HepG2 (cell line): ENCODE data around the gene HOXD1. TPM values are rescaled to one million over a fixed set of nuclear protein-coding genes. Genes with fewer than 3 reads are reported as not detected.

Experiments
- ATAC-seq: fragments of 200-7000 bp; cut with Tn5 transposase; 3 replicates; pipeline ENCODE4 v1.9.1; 2020; ENCODE audit warnings: mild to moderate bottlenecking, moderate library complexity
- BruUV-seq: library from RNA; stranded (reverse); fragments of 400-500 nt; replicated peaks from 2 replicates; lab custom pipeline; 2021; lab: Mats Ljungman, UMichigan
- CTCF ChIA-PET: fragments of 300-600 bp; formaldehyde crosslinking; extraction: SDS; loops from one replicate; lab custom pipeline; 2021; ENCODE audit warnings: low total read pairs, inconsistent platforms, low intra/inter-chr PET ratio; lab: Yijun Ruan, JAX
- POLR2A ChIA-PET: fragments of 350-600 bp; sonication (Branson Sonifier 250); formaldehyde crosslinking; loops from one replicate; lab custom pipeline; 2020; ENCODE audit warnings: antibody characterized with exemption, inconsistent platforms; lab: Yijun Ruan, JAX
- DNase-seq: peaks from one replicate; pipeline ENCODE4 v3.0.0-alpha.2; 2015; ENCODE audit warnings: low spot score
- FAIRE-seq: peaks from 3 replicates; lab custom pipeline; 2011; peaks lifted over from hg19 to GRCh38; lab: Jason Lieb, UNC
- H2AFZ ChIP-seq: one replicate; pipeline ENCODE4 v1.6.1; 2011; ENCODE audit warnings: low read length, inconsistent platforms
- H3K27ac ChIP-seq: fragments of 300-600 bp; 3 replicates; pipeline ENCODE4 v1.8.0; 2011; ENCODE audit warnings: mixed run types, mild to moderate bottlenecking, mixed read lengths, low read length, inconsistent platforms; ENCODE audit not compliant: insufficient read depth; ENCODE audit errors: extremely low read length
- H3K27me3 ChIP-seq, 2 experiments: fragments of 200-600 bp in 1 of 2; 2 replicates in 1 of 2; 3 replicates in 1 of 2; pipeline versions ENCODE4 v1.6.0 to v1.8.0; 2011; ENCODE audit warnings: low read length in 2 of 2, mild to moderate bottlenecking in 2 of 2, moderate library complexity in 2 of 2, inconsistent platforms in 1 of 2; ENCODE audit not compliant: insufficient read depth in 2 of 2, control insufficient read depth in 1 of 2
- H3K36me3 ChIP-seq, 2 experiments: fragments of 200-600 bp in 1 of 2; replicated peaks in 1 of 2; 2 replicates in 1 of 2; 3 replicates in 1 of 2; pipeline versions ENCODE4 v1.5.1 to v1.8.0; 2011; ENCODE audit warnings: low read length in 2 of 2, inconsistent platforms in 1 of 2; ENCODE audit not compliant: insufficient read depth in 2 of 2, control insufficient read depth in 1 of 2
- H3K4me1 ChIP-seq: 2 replicates; pipeline ENCODE4 v1.5.1; 2012; ENCODE audit warnings: low read length, inconsistent platforms; ENCODE audit not compliant: insufficient read depth
- H3K4me2 ChIP-seq: 2 replicates; pipeline ENCODE4 v1.6.0; 2011; ENCODE audit warnings: low read depth, low read length, inconsistent platforms
- H3K4me3 ChIP-seq, 3 experiments: fragments of 200-600 bp in 1 of 3; sonication (generic), shearing (Covaris generic) in 1 of 3; replicated peaks in 1 of 3; 2 replicates each; pipeline ENCODE4 v1.5.1; 2011 to 2016; ENCODE audit warnings: low read length in 3 of 3, inconsistent platforms in 2 of 3, low read depth in 2 of 3, mild to moderate bottlenecking in 2 of 3, control low read depth in 1 of 3, mixed read lengths in 1 of 3; ENCODE audit not compliant: insufficient read depth in 1 of 3
- H3K79me2 ChIP-seq: one replicate; pipeline ENCODE4 v1.6.1; 2011; ENCODE audit warnings: low read length, inconsistent platforms; ENCODE audit not compliant: insufficient read depth
- H3K9ac ChIP-seq: 2 replicates; pipeline ENCODE4 v1.6.0; 2011; ENCODE audit warnings: mild to moderate bottlenecking, low read depth, low read length, inconsistent platforms; ENCODE audit not compliant: insufficient read depth
- H3K9me3 ChIP-seq: 2 replicates; pipeline ENCODE4 v1.5.1; 2012; ENCODE audit warnings: mild to moderate bottlenecking, low read length
- H4K20me1 ChIP-seq: 2 replicates; pipeline ENCODE4 v1.6.0; 2011; ENCODE audit warnings: inconsistent platforms, mild to moderate bottlenecking, low read length, moderate library complexity; ENCODE audit not compliant: insufficient read depth
- MYC ChIP-seq: sonication (generic); formaldehyde crosslinking; IDR thresholded peaks from 2 replicates; pipeline ENCODE4 v1.9.0; 2021; ENCODE audit warnings: missing genetic modification reagents, borderline replicate concordance
- NR2F6 ChIP-seq, 2 experiments: IDR thresholded peaks; 2 replicates each; pipeline ENCODE4 v1.6.1; 2016; ENCODE audit warnings: antibody characterized with exemption in 1 of 2, mild to moderate bottlenecking in 1 of 2
- RELA ChIP-seq: sonication (generic); formaldehyde crosslinking; IDR thresholded peaks from 2 replicates; pipeline ENCODE4 v1.4.0; 2020; ENCODE audit warnings: missing genetic modification reagents
- TCF7 ChIP-seq: sonication (generic); IDR thresholded peaks from 2 replicates; pipeline ENCODE4 v1.6.1; 2016; ENCODE audit warnings: antibody characterized with exemption, low read depth
- ZNF468 ChIP-seq: sonication (generic); formaldehyde crosslinking; IDR thresholded peaks from 2 replicates; pipeline ENCODE4 v1.8.0; 2022; ENCODE audit warnings: mild to moderate bottlenecking, moderate library complexity, missing genetic modification reagents
- ZNF605 ChIP-seq: sonication (generic); formaldehyde crosslinking; IDR thresholded peaks from 2 replicates; pipeline ENCODE4 v1.8.0; 2022; ENCODE audit warnings: mild to moderate bottlenecking, missing genetic modification reagents
- WGBS: methylation state at CpG from one replicate; pipeline ENCODE4 v1.1.6; 2017; ENCODE audit warnings: low lambda C conversion rate; 5-methylcytosine and 5-hydroxymethylcytosine counted together
- in situ Hi-C: cut with HindIII; loops from 2 replicates; pipeline ENCODE4 v1.10.0; 2017; ENCODE audit warnings: low pct_unique_long_range_greater_than_20kb; ENCODE audit not compliant: extremely low pct_ligation_motif_present
- intact Hi-C: fragments of 100-400 bp; cut with micrococcal nuclease; formaldehyde crosslinking; loops from one replicate; pipeline ENCODE4 v1.10.0; 2022; ENCODE audit not compliant: unreplicated experiment
- polyA plus RNA-seq, 8 experiments: library from polyadenylated mRNA; depleted of rRNA in 3 of 8; stranded (reverse) in 7 of 8; unstranded in 1 of 8; fragments of >200 nt; fragmentation: Illumina TruSeq in 4 of 8; extraction: Trizol in 4 of 8; gene quantifications; 2 replicates each; pipeline versions ENCODE4 v1.2.1 to v1.2.3, GENCODE V29; 2011 to 2016; ENCODE audit warnings: low read depth in 4 of 8, missing spikeins in 1 of 8, mixed read lengths in 1 of 8; ENCODE audit not compliant: insufficient read depth in 1 of 8
- total RNA-seq, 5 experiments: library from RNA; depleted of rRNA; stranded (reverse); fragments of >200 nt; fragmentation: Illumina TruSeq; extraction: Trizol; gene quantifications; 2 replicates each; pipeline ENCODE4 v1.2.3, GENCODE V29; 2016; ENCODE audit warnings: low read depth in 1 of 5
- TF ChIP-seq, protein P1 (sequence below): sonication (generic); formaldehyde crosslinking; IDR thresholded peaks from 2 replicates; pipeline ENCODE4 v1.5.0; 2020; ENCODE audit warnings: missing genetic modification reagents
- TF ChIP-seq, protein P2 (sequence below), 2 experiments: sonication (generic) in 1 of 2; formaldehyde crosslinking in 1 of 2; IDR thresholded peaks; 2 replicates each; pipeline versions ENCODE4 v1.4.0 to v1.6.1; 2016 to 2020; ENCODE audit warnings: borderline replicate concordance in 1 of 2, low read depth in 1 of 2, mild to moderate bottlenecking in 1 of 2, missing genetic modification reagents in 1 of 2
- TF ChIP-seq, protein P3 (sequence below): sonication (generic); formaldehyde crosslinking; conservative IDR thresholded peaks from 2 replicates; pipeline ENCODE4 v1.4.0; 2020; ENCODE audit warnings: missing genetic modification reagents

Gene HOXD1
- total and polyA plus RNA-seq, 2 of the 13 experiments (the other 11 are each of a cell fraction or from before 2014, with no cell fraction given), result 10.0 to 22.3 TPM

DNA sequence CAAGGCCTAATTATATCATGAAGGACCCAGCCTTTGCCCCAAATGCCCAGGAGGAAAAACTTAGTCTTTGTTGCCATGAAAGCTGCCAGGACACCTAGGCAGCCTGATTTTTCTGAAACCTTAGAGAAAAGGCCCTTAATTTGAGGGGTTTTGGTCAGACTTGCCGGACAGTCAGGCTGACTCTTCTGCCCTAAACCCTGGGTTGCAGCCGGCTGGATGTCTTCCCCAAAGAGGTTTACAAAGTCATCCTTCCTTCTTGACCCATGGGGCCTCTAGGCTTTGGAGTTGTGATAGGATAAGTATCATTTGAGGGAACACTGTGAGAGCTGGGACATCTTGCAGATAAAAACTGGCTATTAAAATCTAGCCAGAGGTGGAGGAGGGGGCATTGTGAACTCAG, 2.4 kb upstream of the HOXD1 start:
- ATAC-seq, result no peak
- WGBS, result 88% methylated on average over 2 of the region's 2 CpGs

DNA sequence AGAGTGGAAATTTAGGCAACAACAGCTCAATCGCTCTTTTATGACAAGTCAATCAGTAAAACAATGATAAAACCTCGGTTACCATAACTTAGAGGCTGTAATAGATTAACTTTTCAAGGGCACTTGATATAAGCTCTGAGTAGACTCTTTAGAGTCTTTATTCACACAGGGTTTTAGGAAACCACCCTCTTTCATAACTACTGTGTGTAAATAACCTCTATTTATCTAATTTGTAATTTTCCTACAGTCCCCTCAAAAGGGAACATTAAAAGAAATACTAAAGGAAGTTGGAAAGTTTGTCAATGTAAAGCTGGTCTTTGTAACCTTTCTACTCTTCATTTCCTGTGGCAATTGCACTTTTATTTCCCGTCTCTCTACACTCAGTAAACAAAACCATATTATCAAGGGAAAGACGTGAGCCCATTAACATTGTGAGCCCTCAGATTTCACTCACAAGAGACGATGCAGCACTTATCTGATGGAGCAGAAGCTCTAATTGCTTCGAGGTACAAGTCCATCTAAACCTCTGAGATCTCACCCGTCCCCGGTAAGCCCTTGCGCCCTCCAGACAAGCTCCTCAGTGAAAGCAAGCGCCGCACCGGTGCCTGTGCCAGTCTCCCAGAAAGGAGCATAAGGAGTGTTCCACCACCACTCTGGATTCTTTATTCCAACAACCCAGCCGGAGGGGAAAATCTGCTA, 1.1 kb upstream of the HOXD1 start:
- DNase-seq (peak; percentile 96), ATAC-seq (peak; percentile 63), FAIRE-seq (no peak)
- CTCF ChIA-PET, result no interaction called here
- peaks cover 91% of the 10 kb centered on the region for H3K4me1 ChIP-seq
- H2AFZ ChIP-seq, result peak overlapping the region; percentile 38
- H3K36me3 ChIP-seq, result 0 out of 5 replicates have a peak, but pooled peaks cover 0 to 4% of the 10 kb centered on the region in 2 experiments
- H3K9me3 ChIP-seq, result no peaks in the 10 kb centered on the region
- 3% methylated on average over 13 of the region's 13 CpGs for WGBS
- peak overlapping the region; percentile 78 for H3K9ac ChIP-seq
- H3K79me2 ChIP-seq, result peaks cover 34% of the 10 kb centered on the region
- H3K27me3 ChIP-seq, result peaks cover 0 to 4% of the 10 kb centered on the region in 2 experiments; a peak in 1 of 5 replicates
- in situ Hi-C loops, result no loop called here
- peak overlapping the region; percentile 85 for H3K27ac ChIP-seq
- POLR2A ChIA-PET, result interaction anchor here (0.6 to 3.4 kb wide), 10 partner anchors 9 to 1150 kb away, joined by 3 to 21 read pairs (median 4); partner anchors contain the start of genes HNRNPA3 and MTX2
- intact Hi-C loops, result loop anchor here (5.0 kb wide), 1 partner anchor 80 kb away; the partner anchor contains the start of gene MTX2
- BruUV-seq, result TSS peak; percentile 73
- H3K4me2 ChIP-seq, result peak overlapping the region; percentile 89
- H3K4me3 ChIP-seq, result peak overlapping the region; percentile 59 to 72 (median 68)
- H4K20me1 ChIP-seq, result no peaks in the 10 kb centered on the region
- TF ChIP-seq, protein P1, sequence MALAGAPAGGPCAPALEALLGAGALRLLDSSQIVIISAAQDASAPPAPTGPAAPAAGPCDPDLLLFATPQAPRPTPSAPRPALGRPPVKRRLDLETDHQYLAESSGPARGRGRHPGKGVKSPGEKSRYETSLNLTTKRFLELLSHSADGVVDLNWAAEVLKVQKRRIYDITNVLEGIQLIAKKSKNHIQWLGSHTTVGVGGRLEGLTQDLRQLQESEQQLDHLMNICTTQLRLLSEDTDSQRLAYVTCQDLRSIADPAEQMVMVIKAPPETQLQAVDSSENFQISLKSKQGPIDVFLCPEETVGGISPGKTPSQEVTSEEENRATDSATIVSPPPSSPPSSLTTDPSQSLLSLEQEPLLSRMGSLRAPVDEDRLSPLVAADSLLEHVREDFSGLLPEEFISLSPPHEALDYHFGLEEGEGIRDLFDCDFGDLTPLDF (CRISPR knock-in tag), result no peak
- TF ChIP-seq, protein P2, sequence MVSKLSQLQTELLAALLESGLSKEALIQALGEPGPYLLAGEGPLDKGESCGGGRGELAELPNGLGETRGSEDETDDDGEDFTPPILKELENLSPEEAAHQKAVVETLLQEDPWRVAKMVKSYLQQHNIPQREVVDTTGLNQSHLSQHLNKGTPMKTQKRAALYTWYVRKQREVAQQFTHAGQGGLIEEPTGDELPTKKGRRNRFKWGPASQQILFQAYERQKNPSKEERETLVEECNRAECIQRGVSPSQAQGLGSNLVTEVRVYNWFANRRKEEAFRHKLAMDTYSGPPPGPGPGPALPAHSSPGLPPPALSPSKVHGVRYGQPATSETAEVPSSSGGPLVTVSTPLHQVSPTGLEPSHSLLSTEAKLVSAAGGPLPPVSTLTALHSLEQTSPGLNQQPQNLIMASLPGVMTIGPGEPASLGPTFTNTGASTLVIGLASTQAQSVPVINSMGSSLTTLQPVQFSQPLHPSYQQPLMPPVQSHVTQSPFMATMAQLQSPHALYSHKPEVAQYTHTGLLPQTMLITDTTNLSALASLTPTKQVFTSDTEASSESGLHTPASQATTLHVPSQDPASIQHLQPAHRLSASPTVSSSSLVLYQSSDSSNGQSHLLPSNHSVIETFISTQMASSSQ (IDR thresholded peaks at IDR 0.05; ENCODE audit: low read depth), result peak; percentile 92
- TF ChIP-seq, protein P2 (CRISPR knock-in tag; IDR thresholded peaks at IDR 0.05; ENCODE audit: borderline replicate concordance), result peak; percentile 97; the same call in 1 of the 2 replicates
- TF ChIP-seq TCF7 (peak; percentile 71), NR2F6 (IDR thresholded peaks at IDR 0.05) (peak; percentile 70), NR2F6 (CRISPR knock-in tag; IDR thresholded peaks at IDR 0.05) (peak; percentile 23; the same call in 1 of the 2 replicates), RELA (CRISPR knock-in tag) (peak; percentile 35; the same call in 1 of the 2 replicates), ZNF468 (CRISPR knock-in tag) (no peak)
- TF ChIP-seq, protein P3, sequence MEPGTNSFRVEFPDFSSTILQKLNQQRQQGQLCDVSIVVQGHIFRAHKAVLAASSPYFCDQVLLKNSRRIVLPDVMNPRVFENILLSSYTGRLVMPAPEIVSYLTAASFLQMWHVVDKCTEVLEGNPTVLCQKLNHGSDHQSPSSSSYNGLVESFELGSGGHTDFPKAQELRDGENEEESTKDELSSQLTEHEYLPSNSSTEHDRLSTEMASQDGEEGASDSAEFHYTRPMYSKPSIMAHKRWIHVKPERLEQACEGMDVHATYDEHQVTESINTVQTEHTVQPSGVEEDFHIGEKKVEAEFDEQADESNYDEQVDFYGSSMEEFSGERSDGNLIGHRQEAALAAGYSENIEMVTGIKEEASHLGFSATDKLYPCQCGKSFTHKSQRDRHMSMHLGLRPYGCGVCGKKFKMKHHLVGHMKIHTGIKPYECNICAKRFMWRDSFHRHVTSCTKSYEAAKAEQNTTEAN, result peak; percentile 98

More for the DNA sequence above, 2.4 kb upstream of the HOXD1 start:
- Histone ChIP-seq H3K9ac (peak overlapping the region; percentile 23), H4K20me1 (peaks cover 4% of the 10 kb centered on the region; the same call in 1 of the 2 replicates), H3K27ac (peak overlapping the region; percentile 53), H3K9me3 (no peaks in the 10 kb centered on the region), H3K4me1 (peaks cover 79% of the 10 kb centered on the region), H3K36me3 (0 out of 5 replicates have a peak, but pooled peaks cover 0 to 8% of the 10 kb centered on the region in 2 experiments), H3K27me3 (peaks cover 0 to 4% of the 10 kb centered on the region in 2 experiments; a peak in 1 of 5 replicates), H3K4me2 (peak overlapping the region; percentile 56), H2AFZ (no peak overlapping the region), H3K79me2 (peaks cover 35% of the 10 kb centered on the region), H3K4me3 (no peak overlapping the region; a peak in 2 of 6 replicates)
- FAIRE-seq (no peak), DNase-seq (no peak)
- ChIA-PET POLR2A (interaction anchor here (3.4 kb wide), 1 partner anchor 11 kb away, joined by 21 read pairs; no protein-coding TSS in a partner anchor), CTCF (no interaction called here)
- in situ Hi-C loops (no loop called here), intact Hi-C loops (loop anchor here (5.0 kb wide), 1 partner anchor 81 kb away; the partner anchor contains the start of gene MTX2)
- no TSS peak for BruUV-seq
- TF ChIP-seq ZNF605 (CRISPR knock-in tag) (no peak), MYC (no peak)
